ENCODE measurements around the gene INO80D.

- TF ChIP-seq CTCF (conservative IDR thresholded peaks at IDR 0.05; ENCODE audit: low read depth, low read length): no peak
- no peak for TF ChIP-seq EZH2 (IDR thresholded peaks at IDR 0.05; ENCODE audit: low read length, unreplicated experiment)
- no peak for TF ChIP-seq EZH2phosphoT487 (IDR thresholded peaks at IDR 0.05; ENCODE audit: borderline replicate concordance, low read length)
Measured at GRCh38 chr2:206031162-206031784, 54.7 kb downstream of the INO80D start.
